Endothelial cell of umbilical vein (primary cell): ENCODE measurements around the gene GDI1. TPM values are rescaled to one million over a fixed set of nuclear protein-coding genes. Genes with fewer than 3 reads are reported as not detected.

Source experiments
- BruUV-seq: library from RNA; stranded (reverse); fragments of 400-500 nt; replicated peaks from 2 replicates; lab custom pipeline; 2021; lab: Mats Ljungman, UMichigan
- CTCF ChIA-PET: fragments of 300-600, 350-600 bp; sonication (Branson Sonifier 250); formaldehyde crosslinking; loops from one replicate; lab custom pipeline; 2021; ENCODE audit warnings: antibody characterized with exemption, inconsistent platforms; lab: Charles Lee
- POLR2A ChIA-PET: fragments of 300-600, 350-600 bp; sonication (Branson Sonifier 250); formaldehyde crosslinking; loops from one replicate; lab custom pipeline; 2021; ENCODE audit warnings: antibody characterized with exemption, inconsistent platforms; lab: Charles Lee
- DNase-seq: peaks from one replicate; pipeline ENCODE4 v3.0.0-alpha.2; 2011; ENCODE audit warnings: low read depth, low spot score
- FAIRE-seq: peaks from 2 replicates; lab custom pipeline; 2011; peaks lifted over from hg19 to GRCh38; lab: Jason Lieb, UNC
- H2AFZ ChIP-seq: 2 replicates; pipeline ENCODE4 v1.6.0; 2012; ENCODE audit warnings: low read depth, low read length, control low read depth, inconsistent platforms
- H3K27ac ChIP-seq: 2 replicates; pipeline ENCODE4 v1.5.1; 2011; ENCODE audit warnings: low read depth, mild to moderate bottlenecking, control low read depth, low read length, moderate library complexity; ENCODE audit not compliant: insufficient read depth
- H3K27me3 ChIP-seq, 2 experiments: 2 replicates each; pipeline versions ENCODE4 v1.6.0 to v1.6.1; 2011; ENCODE audit warnings: low read length in 2 of 2, mixed read lengths in 1 of 2; ENCODE audit not compliant: control insufficient read depth in 2 of 2, insufficient read depth in 2 of 2
- H3K36me3 ChIP-seq, 2 experiments: 2 replicates in 1 of 2; 3 replicates in 1 of 2; pipeline ENCODE4 v1.5.1; 2011; ENCODE audit warnings: low read length in 2 of 2, mild to moderate bottlenecking in 1 of 2, moderate library complexity in 1 of 2; ENCODE audit not compliant: control insufficient read depth in 2 of 2, insufficient read depth in 2 of 2; ENCODE audit errors: extremely low read depth in 1 of 2
- H3K4me1 ChIP-seq: 3 replicates; pipeline ENCODE4 v1.5.1; 2011; ENCODE audit warnings: mild to moderate bottlenecking, low read length; ENCODE audit not compliant: control insufficient read depth, insufficient read depth; ENCODE audit errors: extremely low read depth
- H3K4me2 ChIP-seq: 2 replicates; pipeline ENCODE4 v1.6.1; 2011; ENCODE audit warnings: low read length, control low read depth, mixed read lengths; ENCODE audit not compliant: insufficient read depth
- H3K4me3 ChIP-seq, 3 experiments: fragments of 200-600 bp in 1 of 3; sonication (generic), shearing (Covaris generic) in 1 of 3; replicated peaks in 1 of 3; 2 replicates each; pipeline ENCODE4 v1.5.1; 2011 to 2016; ENCODE audit warnings: control low read depth in 3 of 3, low read length in 3 of 3, mild to moderate bottlenecking in 2 of 3, inconsistent platforms in 1 of 3, low read depth in 1 of 3, moderate library complexity in 1 of 3; ENCODE audit not compliant: insufficient read depth in 1 of 3
- H3K79me2 ChIP-seq: 2 replicates; pipeline ENCODE4 v1.6.0; 2012; ENCODE audit warnings: low read length, inconsistent platforms; ENCODE audit not compliant: control insufficient read depth, insufficient read depth
- H3K9ac ChIP-seq: replicated peaks from 2 replicates; pipeline ENCODE3; 2011; ENCODE audit warnings: low read length, control low read depth; ENCODE audit not compliant: insufficient read depth; ENCODE audit errors: extremely low read depth
- H3K9me1 ChIP-seq: replicated peaks from 3 replicates; pipeline ENCODE4 v1.6.0; 2011; ENCODE audit warnings: mild to moderate bottlenecking, low read length; ENCODE audit not compliant: control insufficient read depth, insufficient read depth; ENCODE audit errors: extremely low read depth
- H3K9me3 ChIP-seq: replicated peaks from 2 replicates; pipeline ENCODE4 v1.5.1; 2012; ENCODE audit warnings: low read length, inconsistent platforms; ENCODE audit not compliant: control insufficient read depth, insufficient read depth
- H4K20me1 ChIP-seq: replicated peaks from 2 replicates; pipeline ENCODE3; 2011; ENCODE audit warnings: mild to moderate bottlenecking, low read length; ENCODE audit not compliant: control insufficient read depth, insufficient read depth; ENCODE audit errors: extremely low read depth
- CTCF ChIP-seq, 2 donors: IDR thresholded peaks; 1 replicate in 1 of 2; 2 replicates in 1 of 2; pipeline ENCODE4 v1.5.1; 2011; ENCODE audit warnings: low read length in 2 of 2, mild to moderate bottlenecking in 2 of 2, moderate library complexity in 2 of 2, control low read depth in 1 of 2, inconsistent platforms in 1 of 2, low read depth in 1 of 2; ENCODE audit not compliant: insufficient read depth in 1 of 2; ENCODE audit errors: extremely low read depth in 1 of 2
- EZH2 ChIP-seq: IDR thresholded peaks from 2 replicates; pipeline ENCODE4 v1.6.1; 2012; ENCODE audit warnings: borderline replicate concordance, low read depth, mild to moderate bottlenecking, moderate library complexity, low read length, inconsistent platforms; ENCODE audit not compliant: severe bottlenecking
- FOS ChIP-seq: IDR thresholded peaks from 2 replicates; pipeline ENCODE4 v1.6.1; 2011; ENCODE audit warnings: mild to moderate bottlenecking, low read length, moderate library complexity, borderline replicate concordance; ENCODE audit not compliant: insufficient read depth
- GATA2 ChIP-seq: IDR thresholded peaks from 2 replicates; pipeline ENCODE4 v1.7.0; 2011; ENCODE audit warnings: low read depth, mild to moderate bottlenecking, moderate library complexity, mixed read lengths, low read length; ENCODE audit not compliant: insufficient read length, insufficient read depth
- JUN ChIP-seq: IDR thresholded peaks from 2 replicates; pipeline ENCODE4 v1.6.1; 2011; ENCODE audit warnings: borderline replicate concordance, low read depth; ENCODE audit not compliant: insufficient read length, insufficient read depth
- MYC ChIP-seq: IDR thresholded peaks from one replicate; pipeline ENCODE4 v1.6.1; 2011; ENCODE audit warnings: mild to moderate bottlenecking, low read depth, low read length
- POLR2A ChIP-seq: IDR thresholded peaks from 2 replicates; pipeline ENCODE4 v1.6.1; 2012; ENCODE audit warnings: low read depth, mild to moderate bottlenecking, control low read depth, low read length
- POLR2AphosphoS5 ChIP-seq: IDR thresholded peaks from 2 replicates; pipeline ENCODE4 v1.6.1; 2012; ENCODE audit warnings: low read depth, mild to moderate bottlenecking, control low read depth, low read length, moderate library complexity; ENCODE audit not compliant: insufficient read depth
- dilution Hi-C: fragments of 300-500 bp; cut with MboI; formaldehyde crosslinking; loops from one replicate; pipeline ENCODE4 v1.15.0; 2019; ENCODE audit warnings: low sequenced_read_pairs; ENCODE audit not compliant: extremely low pct_ligation_motif_present
- intact Hi-C: fragments of 100-400 bp; cut with micrococcal nuclease; formaldehyde crosslinking; loops from one replicate; pipeline ENCODE4 v1.10.0; 2022
- polyA plus RNA-seq, 4 experiments: library from polyadenylated mRNA; depleted of rRNA in 3 of 4; stranded (reverse) in 3 of 4; unstranded in 1 of 4; fragments of >200 nt; gene quantifications; 2 replicates each; pipeline versions ENCODE4 v1.2.1 to v1.2.3, GENCODE V29; 2011 to 2012; ENCODE audit warnings: missing spikeins in 1 of 4
- total RNA-seq: library from RNA; stranded (reverse); gene quantifications from 2 replicates; pipeline ENCODE4 v1.2.3, GENCODE V29; 2021
- TF ChIP-seq, protein P1 (sequence below): IDR thresholded peaks from 2 replicates; pipeline ENCODE4 v1.6.1; 2011; ENCODE audit not compliant: insufficient read depth, insufficient read length

The GDI1 gene
- total and polyA plus RNA-seq, 2 donors (not counting 3 experiments of a cell fraction or from before 2014, with no cell fraction given) = 128 to 247 TPM

DNA sequence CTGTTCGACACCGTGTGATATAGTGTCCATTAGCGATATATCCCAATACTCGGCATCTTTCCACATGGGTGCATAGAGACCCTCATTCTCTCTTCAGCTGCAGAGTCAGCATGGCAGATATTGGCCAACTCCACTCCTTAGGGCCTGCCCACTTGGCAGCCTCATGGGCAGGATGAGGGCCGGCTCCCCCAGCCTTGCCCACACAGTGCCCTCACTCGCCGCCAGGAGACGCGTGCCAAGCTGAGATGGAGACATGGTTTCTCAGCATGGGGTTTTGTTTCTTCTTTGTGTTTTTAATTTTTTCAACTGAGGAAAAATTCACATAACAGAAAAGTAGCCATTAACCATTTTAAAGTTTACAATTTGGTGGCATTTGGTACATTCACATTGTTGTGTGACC is 15.9 kb downstream of the GDI1 start:
- POLR2A ChIA-PET = no interaction called here
- dilution Hi-C loops = no loop called here

More for the DNA sequence above, 15.9 kb downstream of the GDI1 start:
- H3K27ac ChIP-seq = no peak overlapping the region
- DNase-seq = no peak
- CTCF ChIA-PET = no interaction called here
- no peaks in the 10 kb centered on the region for H3K4me1 ChIP-seq
- H3K9me1 ChIP-seq = no peaks in the 10 kb centered on the region
- no peaks in the 10 kb centered on the region for H3K27me3 ChIP-seq
- no peak overlapping the region for H3K4me3 ChIP-seq
- no peaks in the 10 kb centered on the region for H3K9me3 ChIP-seq
- TF ChIP-seq FOS (no peak), POLR2A (no peak), GATA2 (no peak), EZH2 (no peak), CTCF (IDR thresholded peaks at IDR 0.05; ENCODE audit: extremely low read depth in 1 of 2, insufficient read depth in 1 of 2, low read depth in 1 of 2, low read length in 2 of 2) (no peak), MYC (no peak), JUN (no peak), POLR2AphosphoS5 (no peak)
- TF ChIP-seq, protein P1, sequence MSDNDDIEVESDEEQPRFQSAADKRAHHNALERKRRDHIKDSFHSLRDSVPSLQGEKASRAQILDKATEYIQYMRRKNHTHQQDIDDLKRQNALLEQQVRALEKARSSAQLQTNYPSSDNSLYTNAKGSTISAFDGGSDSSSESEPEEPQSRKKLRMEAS = no peak
- H3K4me2 ChIP-seq = no peak overlapping the region
- H4K20me1 ChIP-seq = no peaks in the 10 kb centered on the region
- no TSS peak for BruUV-seq
- FAIRE-seq = no peak
- no peak overlapping the region for H2AFZ ChIP-seq
- no peaks in the 10 kb centered on the region for H3K79me2 ChIP-seq
- peaks cover 0 to 22% of the 10 kb centered on the region in 2 experiments for H3K36me3 ChIP-seq
- H3K9ac ChIP-seq = no peak overlapping the region
- intact Hi-C loops = no loop called here
